Measurements from ENCODE around the gene SAP30.
A peak's percentile ranks its signal among the peaks of the same experiment; 100 is the strongest.

SAP30 gene, protein sequence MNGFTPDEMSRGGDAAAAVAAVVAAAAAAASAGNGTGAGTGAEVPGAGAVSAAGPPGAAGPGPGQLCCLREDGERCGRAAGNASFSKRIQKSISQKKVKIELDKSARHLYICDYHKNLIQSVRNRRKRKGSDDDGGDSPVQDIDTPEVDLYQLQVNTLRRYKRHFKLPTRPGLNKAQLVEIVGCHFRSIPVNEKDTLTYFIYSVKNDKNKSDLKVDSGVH

DNA sequence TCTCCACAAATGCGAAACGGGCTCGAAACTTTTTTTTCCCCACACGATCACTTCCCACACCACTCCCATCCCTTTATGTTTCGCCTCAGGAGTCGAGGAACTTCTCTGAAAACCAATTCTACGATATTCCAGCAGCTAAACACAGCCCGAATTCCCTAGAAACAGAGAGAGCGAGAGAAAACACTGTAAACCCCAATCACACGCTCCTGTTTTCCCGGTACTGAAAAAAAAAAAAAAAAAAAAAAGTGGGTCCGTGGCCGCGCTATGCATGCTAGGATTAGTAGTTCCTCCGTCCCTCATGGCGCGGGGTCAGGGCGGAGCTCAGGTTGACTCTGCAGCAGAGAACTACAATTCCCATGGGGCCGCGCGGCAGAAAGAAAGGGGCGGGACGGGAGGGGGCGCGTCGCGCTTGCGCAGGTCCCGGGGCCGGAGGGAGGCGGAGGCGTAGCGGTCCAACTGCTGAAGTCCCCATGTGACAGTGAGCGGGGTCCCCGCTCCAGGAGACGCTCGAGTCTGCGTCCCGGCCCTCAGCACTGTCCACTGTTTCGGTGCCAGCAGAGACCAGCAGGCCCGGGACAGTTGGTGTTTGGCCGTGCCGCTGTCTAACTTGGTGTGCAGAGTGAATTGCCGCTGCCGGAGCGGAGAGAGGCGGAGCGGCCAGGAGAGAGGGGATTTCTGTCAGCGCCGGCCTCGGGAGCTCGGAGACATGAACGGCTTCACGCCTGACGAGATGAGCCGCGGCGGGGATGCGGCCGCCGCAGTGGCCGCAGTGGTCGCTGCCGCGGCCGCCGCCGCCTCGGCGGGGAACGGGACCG, at the start of gene SAP30:
Gene SAP30, plus strand, starts transcription at position 478 of the 815 bp plus-strand sequence. Its CDS starts 229 bp downstream, at position 707.
- DNase-seq (ENCODE audit: low read depth in 2 of 3, low spot score in 1 of 3) = peak; percentile 91 to 95 (median 93)

DNA sequence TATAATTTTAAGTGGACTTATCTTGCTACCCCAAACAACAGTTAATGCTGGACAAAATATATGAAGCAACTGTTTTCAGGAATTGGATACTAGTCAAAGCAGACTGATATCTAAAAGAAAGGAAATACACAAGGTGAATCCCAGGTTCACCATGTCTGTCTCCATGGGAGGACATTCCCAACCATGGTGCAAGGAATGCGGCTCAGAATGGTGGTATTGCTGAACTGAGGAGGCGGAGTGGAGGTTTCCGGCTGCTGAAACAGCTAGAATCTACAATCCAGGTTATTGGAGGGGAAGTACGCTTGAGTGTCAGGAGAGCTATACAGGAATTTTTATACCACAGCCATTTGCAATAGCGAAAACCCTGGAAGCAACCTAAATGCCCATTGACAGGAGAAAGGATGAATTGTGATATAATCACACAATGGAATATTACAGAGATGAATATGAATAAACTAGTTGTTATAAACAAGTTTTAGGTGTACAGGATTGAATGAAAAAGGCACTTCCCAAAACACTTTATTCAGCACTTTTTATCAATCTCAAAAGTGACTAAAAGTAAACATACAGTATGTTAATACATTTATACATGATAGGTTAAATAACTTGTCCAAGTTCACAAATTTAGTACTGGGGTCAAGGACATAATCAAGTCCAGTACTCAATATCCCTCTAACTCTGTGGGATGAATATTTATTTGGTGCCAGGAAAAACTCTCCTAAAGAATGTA, 45.6 kb upstream of the SAP30 start:
- DNase-seq (ENCODE audit: low read depth in 2 of 3, low spot score in 1 of 3) = no peak

DNA sequence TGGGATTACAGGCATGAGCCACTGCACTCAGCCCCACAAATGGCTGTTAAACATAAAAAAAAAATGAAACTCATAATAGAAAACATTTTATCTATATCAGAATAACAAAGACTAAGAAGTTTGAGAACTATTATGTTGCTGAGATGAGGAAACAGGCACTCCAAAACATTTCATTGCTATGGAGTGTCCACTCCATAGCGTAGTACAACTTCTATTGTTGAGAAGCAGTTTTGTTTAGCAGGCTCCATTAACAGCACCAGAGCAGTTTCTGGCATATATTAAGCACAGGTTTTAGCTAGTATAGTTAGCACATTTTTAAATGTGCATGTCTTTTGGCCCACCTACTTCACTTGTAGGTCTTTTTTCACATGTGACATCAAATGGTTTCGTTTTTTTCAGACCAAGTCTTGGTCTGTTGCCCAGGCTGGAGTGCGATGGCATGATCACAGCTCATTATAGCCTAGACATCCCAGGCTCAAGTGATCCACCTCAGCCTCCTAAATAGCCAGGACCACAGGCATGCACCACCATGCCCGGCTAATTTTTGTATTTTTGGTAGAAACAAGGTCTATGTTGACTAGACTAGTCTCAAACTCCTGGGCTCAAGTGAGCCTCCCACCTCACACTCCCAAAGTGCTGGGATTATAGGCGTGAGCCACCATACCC, 42.4 kb upstream of the SAP30 start:
- DNase-seq (ENCODE audit: low read depth in 2 of 3, low spot score in 1 of 3) = no peak

DNA sequence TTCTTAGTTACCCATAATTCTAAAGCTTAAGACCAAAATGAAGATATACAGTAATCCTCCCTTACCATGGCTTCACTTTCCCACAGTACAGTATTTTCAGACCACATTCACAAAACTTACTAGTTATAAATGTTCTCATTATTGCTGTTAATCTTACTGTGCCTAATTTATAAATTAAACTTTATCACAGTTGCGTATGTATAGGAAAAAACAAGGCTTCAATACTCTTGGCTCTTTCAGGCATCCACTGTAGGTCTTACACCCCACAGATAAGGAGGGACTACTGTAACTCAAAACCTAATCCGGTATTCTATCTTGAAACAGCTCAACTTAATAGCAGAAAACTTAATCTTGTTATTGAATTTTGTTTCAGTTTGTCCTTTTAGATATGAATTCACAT, 40.2 kb upstream of the SAP30 start:
- no peak for DNase-seq (ENCODE audit: low read depth in 2 of 3, low spot score in 1 of 3)

DNA sequence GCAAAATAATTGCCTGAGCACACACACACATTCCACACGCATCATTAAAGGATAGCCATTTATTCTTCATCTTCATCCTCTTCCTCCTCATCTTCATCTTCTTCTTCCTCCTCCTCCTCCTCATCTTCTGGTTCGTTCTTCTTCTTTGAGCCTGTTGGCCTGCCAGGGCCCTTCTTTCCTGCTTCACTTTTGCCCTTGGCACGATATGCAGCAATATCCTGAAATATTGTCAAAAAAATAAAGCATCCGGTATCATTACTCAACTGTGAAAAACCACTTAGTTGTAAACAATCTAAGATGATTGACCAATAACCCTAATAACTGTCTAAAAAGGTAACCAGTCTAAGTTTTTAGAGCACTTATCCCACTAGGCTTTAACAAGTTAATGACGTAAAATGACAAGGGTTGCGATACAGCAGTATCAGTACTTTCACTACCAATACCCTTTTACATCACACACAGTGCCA, 38.7 kb upstream of the SAP30 start:
- DNase-seq (ENCODE audit: low read depth in 2 of 3, low spot score in 1 of 3) = no peak

DNA sequence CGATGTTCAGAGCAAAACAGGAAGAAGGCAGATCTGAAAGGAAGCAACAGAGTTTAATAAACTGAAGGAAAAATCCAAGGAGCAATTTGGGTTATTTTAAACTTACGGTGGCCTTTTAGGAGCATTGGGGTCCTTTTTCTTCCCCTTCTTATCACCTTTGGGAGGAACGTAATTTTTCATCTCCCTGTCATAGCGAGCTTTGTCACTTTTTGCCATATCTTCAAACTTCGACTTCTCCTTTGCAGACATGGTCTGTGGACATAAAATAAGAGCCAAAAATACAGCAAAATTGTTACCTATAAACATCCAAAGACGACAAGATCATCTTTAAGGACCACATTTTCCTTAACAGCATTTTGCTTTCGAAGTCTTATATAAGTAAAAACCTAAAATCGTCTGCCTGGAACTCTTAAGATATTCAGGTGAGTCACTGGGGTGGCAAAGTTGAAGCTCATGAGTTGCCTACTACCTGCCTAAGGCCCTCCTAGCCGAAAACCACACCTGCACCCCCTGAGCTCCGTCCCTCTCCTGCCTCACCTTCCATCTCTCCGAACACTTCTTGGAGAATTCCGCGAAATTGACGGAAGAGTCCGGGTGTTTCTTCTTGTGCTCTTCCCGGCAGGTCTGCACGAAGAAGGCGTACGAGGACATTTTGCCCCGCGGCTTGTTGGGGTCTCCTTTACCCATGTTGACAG, 37.6 kb upstream of the SAP30 start:
- peak in 1 of 3 donors; percentile 2 for DNase-seq (ENCODE audit: low read depth in 2 of 3, low spot score in 1 of 3)

DNA sequence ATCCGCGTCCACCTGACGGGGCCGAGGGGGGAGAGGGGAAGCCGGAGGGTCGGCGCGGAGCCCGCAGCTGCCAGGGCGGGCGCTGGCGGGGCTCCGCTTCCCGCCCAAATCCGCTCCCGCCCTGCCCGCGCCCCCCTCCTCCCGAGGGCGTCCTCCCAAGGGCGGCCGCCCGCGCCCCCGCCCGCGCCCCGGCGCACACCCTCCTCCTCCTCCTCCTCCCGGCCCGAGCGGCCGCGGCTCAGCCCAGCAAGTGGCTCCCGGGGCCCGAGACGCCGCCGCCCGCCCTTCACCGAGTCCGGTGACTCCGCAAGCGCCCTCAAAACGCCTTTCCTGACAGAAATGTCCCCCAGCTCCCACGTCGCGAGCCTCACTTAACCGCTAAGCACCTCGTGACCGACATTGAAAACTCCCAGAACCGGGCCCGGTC, 37.1 kb upstream of the SAP30 start:
- DNase-seq (ENCODE audit: low read depth in 2 of 3, low spot score in 1 of 3) = peak in 2 of 3 donors; percentile 14 to 42

DNA sequence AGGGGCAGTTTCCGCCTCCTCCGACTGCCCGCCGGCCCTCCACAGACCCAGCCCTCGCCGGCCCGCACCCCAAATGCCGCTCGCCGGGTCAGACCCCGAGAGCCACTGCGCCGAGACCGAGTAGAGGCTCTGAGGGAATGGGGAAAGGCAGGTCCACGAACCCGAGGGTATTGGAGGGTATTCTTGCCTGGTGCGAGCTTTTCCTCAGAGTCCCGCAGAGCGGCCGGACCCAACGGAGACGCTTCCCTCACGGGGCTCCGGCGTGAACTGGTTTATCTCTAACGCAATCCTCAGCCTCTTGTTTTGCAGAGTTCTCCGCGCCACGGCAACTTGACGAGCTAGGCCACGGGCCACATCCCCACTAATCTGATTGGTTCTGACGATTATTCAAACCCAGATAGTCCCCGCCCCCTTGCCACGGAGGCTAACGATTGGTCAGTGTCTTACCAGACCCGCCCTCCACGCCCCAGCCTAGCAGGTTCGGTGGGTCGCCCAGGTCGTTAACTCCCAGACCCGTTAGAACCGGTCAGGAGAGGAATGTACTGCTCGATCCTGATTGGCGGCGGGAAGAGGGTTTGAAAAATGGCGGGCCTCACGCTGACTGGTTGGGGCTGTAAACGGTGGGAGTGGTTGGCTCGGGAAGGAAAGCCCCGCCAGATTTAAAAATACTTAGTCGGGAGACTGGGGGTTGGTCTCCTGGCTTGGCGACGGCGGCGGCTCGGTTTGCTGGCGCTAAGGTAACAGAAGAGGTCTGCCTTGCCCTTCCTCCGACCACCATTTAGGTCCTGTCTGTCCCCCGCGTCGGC, 36.5 kb upstream of the SAP30 start, which contains the start of gene HMGB2:
Gene HMGB2, minus strand, starts transcription at position 274 of the 806 bp plus-strand sequence. CDS start 709 bp downstream, outside the sequence.
- DNase-seq (ENCODE audit: low read depth in 2 of 3, low spot score in 1 of 3) = peak; percentile 99 to 100 (median 99)

DNA sequence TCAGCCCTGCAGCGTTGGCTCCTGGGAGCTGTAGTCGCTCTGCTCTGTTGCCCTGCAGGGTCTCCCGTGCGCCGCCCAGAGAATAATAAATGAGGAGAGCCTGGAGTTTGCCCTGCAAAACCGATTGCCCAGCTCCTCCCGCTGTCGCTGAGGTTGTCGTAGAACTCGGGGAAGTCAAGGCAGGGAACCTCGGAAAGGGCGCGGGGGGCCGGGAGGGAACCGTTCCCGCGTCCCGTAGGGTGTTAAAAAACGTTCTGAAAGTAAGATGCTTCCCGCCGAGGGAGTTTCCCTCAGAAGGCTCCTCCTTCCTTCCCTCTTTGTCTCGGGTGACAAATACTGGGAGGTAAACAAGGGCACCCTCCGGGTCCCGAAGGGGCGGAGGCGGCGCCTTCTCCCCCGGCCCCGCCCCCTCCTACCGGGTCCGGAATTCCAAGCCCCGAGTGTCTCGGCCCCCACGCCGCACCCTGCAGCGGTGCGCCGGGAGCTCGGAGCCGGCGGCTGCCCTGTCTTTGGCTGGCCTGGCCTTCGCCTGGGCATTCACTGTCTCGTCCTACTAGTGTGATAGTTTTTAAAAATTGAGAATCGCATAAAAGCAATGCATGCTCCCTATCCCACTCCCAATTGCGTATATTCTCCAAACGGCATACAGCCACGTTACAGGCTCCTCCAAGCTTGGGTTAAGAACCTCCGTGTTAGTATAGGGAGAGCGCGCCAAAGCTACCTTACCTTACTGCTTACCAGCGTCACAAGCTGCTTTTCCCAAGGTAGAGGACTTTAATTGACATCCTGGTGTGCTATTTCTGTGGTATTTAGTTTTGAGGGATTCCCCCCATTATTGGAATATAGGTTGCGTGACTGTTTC, 35.6 kb upstream of the SAP30 start:
- peak; percentile 27 to 52 (median 36) for DNase-seq (ENCODE audit: low read depth in 2 of 3, low spot score in 1 of 3)

DNA sequence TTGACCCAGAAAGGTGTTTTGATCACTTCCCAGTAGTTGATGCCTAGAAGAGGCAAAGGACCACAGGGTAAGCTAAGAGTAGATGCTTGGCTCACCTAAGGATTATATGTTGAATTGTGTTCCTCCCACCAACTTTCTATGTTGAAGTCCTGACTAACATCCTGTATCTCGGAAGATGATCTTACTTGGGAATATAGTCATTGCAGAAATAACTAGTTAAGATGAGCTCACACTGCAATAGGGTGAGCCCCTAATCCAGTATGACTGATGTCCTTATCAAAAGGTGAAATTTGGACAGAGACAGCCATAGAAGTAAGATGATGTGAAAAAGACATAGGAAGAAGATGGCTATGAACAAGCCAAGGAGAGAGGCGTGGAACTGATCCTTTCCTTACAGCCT, 33.3 kb upstream of the SAP30 start:
- DNase-seq (ENCODE audit: low read depth in 2 of 3, low spot score in 1 of 3) = no peak

DNA sequence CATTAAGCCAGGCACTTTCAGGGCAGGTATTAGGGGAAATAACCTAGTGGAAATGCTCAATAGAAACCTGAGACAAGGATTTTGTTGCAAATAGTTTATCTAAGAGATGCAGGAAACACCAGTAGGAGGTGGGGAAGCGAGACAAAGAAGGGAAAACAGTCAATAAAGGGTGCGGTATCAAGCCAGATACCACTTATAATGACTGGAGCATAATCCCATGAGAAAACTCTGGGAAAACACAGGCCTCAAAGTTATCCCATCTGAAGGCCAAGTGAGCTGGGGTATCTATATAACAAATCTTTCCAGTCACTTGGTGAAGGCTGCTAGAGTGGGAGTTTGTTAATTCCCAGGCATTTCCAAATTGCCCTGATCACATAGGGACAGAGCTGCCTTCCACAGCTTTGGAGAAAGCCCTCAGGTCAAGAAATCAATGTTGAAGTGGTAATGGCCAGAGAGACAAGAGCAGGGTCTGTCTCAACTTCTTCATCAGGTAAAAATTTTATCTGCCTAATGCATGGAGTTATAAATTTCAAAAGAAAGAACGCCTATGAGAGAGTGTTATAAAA, 26.8 kb upstream of the SAP30 start:
- DNase-seq (ENCODE audit: low read depth in 2 of 3, low spot score in 1 of 3) = no peak

DNA sequence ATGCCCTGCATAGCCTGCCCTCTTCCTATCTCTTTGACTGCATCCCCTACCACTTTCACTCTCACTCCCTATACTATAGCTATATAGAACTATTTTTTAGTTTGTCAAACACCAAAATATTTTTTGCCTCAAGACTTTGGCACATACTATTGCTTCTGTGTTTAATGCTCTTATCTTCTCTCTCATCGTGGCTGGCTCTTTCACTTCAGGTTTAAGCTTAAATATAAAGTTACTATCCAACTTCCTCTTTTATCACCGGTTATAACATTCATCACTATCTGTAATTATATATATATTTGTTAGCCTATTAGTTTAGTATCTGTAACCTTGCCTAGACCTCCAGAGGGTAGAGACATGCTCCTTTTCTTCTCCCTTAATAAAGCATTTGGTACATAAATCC, 25.1 kb upstream of the SAP30 start:
- DNase-seq (ENCODE audit: low read depth in 2 of 3, low spot score in 1 of 3) = no peak

DNA sequence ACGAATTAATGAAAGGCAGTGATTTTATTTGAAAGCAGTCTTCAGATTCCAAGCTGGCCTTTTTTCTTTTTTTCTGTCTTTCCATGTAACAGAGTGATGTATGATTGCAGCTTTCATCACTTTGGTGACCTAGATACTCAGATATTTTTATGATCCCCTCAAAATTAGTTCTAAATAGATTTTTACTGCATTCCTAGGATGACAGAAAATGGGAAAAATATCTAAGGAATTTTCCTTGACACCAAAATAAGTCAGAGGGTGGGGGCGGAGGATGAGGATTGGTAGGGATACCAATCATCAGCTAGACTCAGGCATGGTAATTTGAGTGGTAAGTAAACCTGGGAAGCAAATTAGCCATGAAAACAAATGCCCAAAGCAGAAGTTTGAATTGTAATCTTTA, 24.7 kb upstream of the SAP30 start:
- DNase-seq (ENCODE audit: low read depth in 2 of 3, low spot score in 1 of 3) = no peak

DNA sequence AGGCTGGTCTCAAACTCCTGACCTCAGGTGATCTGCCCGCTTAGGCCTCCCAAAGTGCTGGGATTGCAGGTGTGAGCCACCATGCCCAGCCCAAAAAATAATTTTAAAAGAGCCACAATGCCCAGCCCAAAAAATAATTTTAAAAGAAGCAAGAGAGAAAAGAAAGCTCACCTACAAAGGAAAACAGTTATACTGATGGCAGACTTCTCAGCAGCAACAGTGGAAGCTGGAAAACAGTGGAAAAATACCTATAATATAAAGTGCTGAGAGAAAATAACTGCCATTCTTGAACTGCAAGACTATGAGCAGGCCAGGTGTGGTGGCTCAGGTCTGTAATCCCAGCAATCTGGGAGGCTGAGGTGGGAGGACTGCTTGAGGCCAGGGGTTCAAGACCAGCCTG, 23.3 kb upstream of the SAP30 start:
- DNase-seq (ENCODE audit: low read depth in 2 of 3, low spot score in 1 of 3) = no peak

DNA sequence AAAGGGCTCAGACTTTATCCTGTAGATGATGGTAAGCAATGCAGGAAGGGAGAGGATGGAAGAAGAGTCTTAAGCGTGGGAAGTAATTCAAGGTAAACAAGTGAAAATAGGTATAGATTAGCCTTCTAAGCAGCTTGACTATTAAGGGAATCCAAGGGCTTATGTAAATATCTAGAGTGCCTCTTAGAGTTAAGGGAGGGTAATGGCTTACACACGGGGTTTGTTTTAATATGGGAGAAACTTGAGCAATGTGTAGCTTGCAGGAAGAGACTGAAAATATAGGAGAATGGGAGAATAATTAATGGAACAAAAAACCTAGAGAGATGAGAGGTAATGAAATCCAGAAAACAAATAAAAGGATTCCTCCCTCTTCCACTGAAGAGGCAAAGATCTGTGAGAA, 12.8 kb upstream of the SAP30 start:
- DNase-seq (ENCODE audit: low read depth in 2 of 3, low spot score in 1 of 3) = no peak

DNA sequence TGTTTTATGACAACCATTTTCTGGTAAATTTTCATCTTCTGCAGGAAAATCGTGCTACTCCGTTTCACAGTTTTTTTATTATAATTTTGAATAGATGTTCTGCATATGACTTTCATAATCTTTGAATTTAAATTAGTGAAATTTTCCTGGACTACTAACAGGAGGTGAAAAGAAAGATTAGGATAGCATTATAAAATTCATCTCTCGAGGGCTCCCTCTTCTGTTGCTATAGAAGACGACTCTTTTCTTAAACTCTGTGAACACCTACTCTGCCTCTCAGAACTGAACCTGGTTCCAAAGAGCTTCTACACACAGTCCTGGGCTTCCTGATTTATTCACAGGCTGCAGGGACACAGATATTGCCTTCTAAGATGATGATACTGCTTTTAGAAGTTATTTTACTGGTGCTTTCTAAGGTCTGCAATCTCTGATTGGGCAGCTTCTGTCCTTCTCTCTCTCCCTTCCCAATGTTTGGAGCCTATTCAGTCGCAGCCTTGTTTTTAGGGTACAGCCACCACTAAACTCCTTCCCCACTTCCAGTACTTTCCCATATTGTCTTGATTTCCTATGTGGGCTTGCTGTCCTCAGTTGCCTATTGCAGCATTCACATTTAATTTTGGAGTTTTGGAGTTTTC, 10.1 kb upstream of the SAP30 start:
- DNase-seq (ENCODE audit: low read depth in 2 of 3, low spot score in 1 of 3) = no peak

DNA sequence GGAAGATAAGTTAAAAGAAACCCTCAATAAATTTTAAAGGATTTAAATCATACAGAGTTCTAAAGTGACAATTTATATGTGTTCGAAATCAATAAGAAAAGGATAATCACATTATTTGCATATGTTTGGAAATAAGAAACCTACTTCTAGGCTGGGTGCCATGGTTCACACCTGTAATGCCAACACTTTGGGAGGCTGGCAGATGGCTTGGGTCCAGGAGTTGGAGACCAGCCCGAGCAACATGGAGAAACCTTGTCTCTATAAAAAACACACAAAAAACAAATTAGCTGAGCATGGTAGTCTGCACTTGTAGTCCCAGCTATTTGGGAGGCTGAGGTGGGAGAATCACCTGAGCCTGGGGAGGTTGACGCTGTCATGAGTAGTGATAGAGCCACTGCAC, 8.1 kb upstream of the SAP30 start:
- DNase-seq (ENCODE audit: low read depth in 2 of 3, low spot score in 1 of 3) = no peak
